SK-N-SH treated with all-trans-retinoic acid at 6 μM for 48 hours (cell line): ENCODE results near the gene ESM1.
"Not testable (repeated sequence)": the region's sequence is repeated elsewhere in the genome, so short reads cannot be mapped to it uniquely, and the experiment has no call there.

Experiments used
- ATAC-seq: fragments of 200-7000 bp; cut with Tn5 transposase; 3 replicates; pipeline ENCODE4 v1.9.1; 2020; ENCODE audit warnings: mild to moderate bottlenecking, moderate library complexity
- ARNTL ChIP-seq: fragments of 450-650 bp; formaldehyde crosslinking; IDR thresholded peaks from 2 replicates; pipeline ENCODE4 v1.5.0; 2020; ENCODE audit warnings: low read depth, mild to moderate bottlenecking, moderate library complexity, borderline replicate concordance
- BACH2 ChIP-seq: fragments of 250-450 bp; sonication (Bioruptor Pico); IDR thresholded peaks from 2 replicates; pipeline ENCODE4 v1.9.0; 2021; ENCODE audit warnings: mild to moderate bottlenecking, borderline replicate concordance
- CREB5 ChIP-seq: fragments of 250-450 bp; sonication (Bioruptor Pico); IDR thresholded peaks from 2 replicates; pipeline ENCODE4 v1.5.1; 2020; ENCODE audit warnings: low read depth, mild to moderate bottlenecking, moderate library complexity
- CSDC2 ChIP-seq: fragments of 250-450 bp; sonication (Bioruptor Pico); IDR thresholded peaks from 2 replicates; pipeline ENCODE4 v1.5.0; 2020; ENCODE audit warnings: mild to moderate bottlenecking, moderate library complexity
- ESRRG ChIP-seq: fragments of 250-450 bp; sonication (Bioruptor Pico); IDR thresholded peaks from 2 replicates; pipeline ENCODE4 v1.6.1; 2021; ENCODE audit warnings: mild to moderate bottlenecking
- OSR1 ChIP-seq: fragments of 250-450 bp; sonication (Bioruptor Pico); IDR thresholded peaks from 2 replicates; pipeline ENCODE4 v1.8.0; 2022; ENCODE audit warnings: moderate library complexity, mild to moderate bottlenecking, inconsistent platforms
- PATZ1 ChIP-seq: fragments of 250-450 bp; sonication (Bioruptor Pico); IDR thresholded peaks from 2 replicates; pipeline ENCODE4 v1.8.0; 2020; ENCODE audit warnings: mild to moderate bottlenecking, moderate library complexity, borderline replicate concordance
- POU6F1 ChIP-seq: fragments of 250-450 bp; sonication (Bioruptor Pico); IDR thresholded peaks from 2 replicates; pipeline ENCODE4 v1.8.0; 2021; ENCODE audit warnings: low read depth, mild to moderate bottlenecking, moderate library complexity, borderline replicate concordance
- PPARA ChIP-seq: fragments of 250-450 bp; sonication (Bioruptor Pico); IDR thresholded peaks from 2 replicates; pipeline ENCODE4 v1.5.0; 2020; ENCODE audit warnings: mild to moderate bottlenecking, borderline replicate concordance
- TOX ChIP-seq: fragments of 250-450 bp; sonication (Bioruptor Pico); IDR thresholded peaks from 2 replicates; pipeline ENCODE4 v1.8.0; 2021; ENCODE audit warnings: mild to moderate bottlenecking, moderate library complexity, borderline replicate concordance
- ZC3H10 ChIP-seq: fragments of 250-450 bp; sonication (Bioruptor Pico); IDR thresholded peaks from 2 replicates; pipeline ENCODE4 v1.5.1; 2021; ENCODE audit warnings: mild to moderate bottlenecking, moderate library complexity
- ZFP3 ChIP-seq: fragments of 250-450 bp; sonication (Bioruptor Pico); IDR thresholded peaks from 2 replicates; pipeline ENCODE4 v1.5.0; 2020; ENCODE audit warnings: mild to moderate bottlenecking, moderate library complexity
- ZFP30 ChIP-seq: fragments of 450-650 bp; formaldehyde crosslinking; IDR thresholded peaks from 2 replicates; pipeline ENCODE4 v1.5.0; 2022; ENCODE audit warnings: mild to moderate bottlenecking, moderate library complexity
- ZNF565 ChIP-seq: fragments of 450-650 bp; formaldehyde crosslinking; conservative IDR thresholded peaks from 2 replicates; pipeline ENCODE4 v1.5.0; 2020; ENCODE audit warnings: low read depth, mild to moderate bottlenecking, moderate library complexity
- ZNF70 ChIP-seq: fragments of 450-650 bp; formaldehyde crosslinking; IDR thresholded peaks from 2 replicates; pipeline ENCODE4 v1.5.0; 2020; ENCODE audit warnings: mild to moderate bottlenecking, moderate library complexity
- ZNF8 ChIP-seq: fragments of 450-650 bp; formaldehyde crosslinking; IDR thresholded peaks from 2 replicates; pipeline ENCODE4 v1.5.0; 2020; ENCODE audit warnings: mild to moderate bottlenecking, moderate library complexity
- TF ChIP-seq, protein P1 (sequence below): fragments of 250-450 bp; sonication (Bioruptor Pico); IDR thresholded peaks from 2 replicates; pipeline ENCODE4 v1.5.0; 2020; ENCODE audit warnings: mild to moderate bottlenecking, moderate library complexity
- TF ChIP-seq, protein P2 (sequence below): fragments of 250-450 bp; sonication (Bioruptor Pico); IDR thresholded peaks from 2 replicates; pipeline ENCODE4 v1.5.1; 2021; ENCODE audit warnings: mild to moderate bottlenecking, moderate library complexity

ESM1 gene

DNA sequence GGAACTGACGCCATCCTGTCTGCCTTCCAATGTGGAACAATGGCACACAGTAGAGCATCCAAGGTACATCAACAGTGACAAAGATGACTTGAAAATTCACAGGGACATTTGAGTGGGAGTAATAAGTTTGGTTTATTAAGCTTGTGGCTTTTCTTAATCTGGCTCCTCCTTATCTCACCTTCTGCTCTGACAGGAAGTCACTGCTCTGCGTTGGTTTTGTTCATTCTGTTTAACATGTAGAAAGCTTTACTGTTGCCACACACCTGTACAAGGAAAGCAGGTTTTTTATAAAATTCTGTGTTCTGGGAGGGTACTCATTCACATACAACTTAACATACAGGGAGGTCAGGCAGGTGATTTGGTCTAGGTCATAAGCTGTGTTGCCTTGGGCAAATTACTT lies 37.1 kb upstream of the ESM1 start (continued):
- TF ChIP-seq, protein P1, sequence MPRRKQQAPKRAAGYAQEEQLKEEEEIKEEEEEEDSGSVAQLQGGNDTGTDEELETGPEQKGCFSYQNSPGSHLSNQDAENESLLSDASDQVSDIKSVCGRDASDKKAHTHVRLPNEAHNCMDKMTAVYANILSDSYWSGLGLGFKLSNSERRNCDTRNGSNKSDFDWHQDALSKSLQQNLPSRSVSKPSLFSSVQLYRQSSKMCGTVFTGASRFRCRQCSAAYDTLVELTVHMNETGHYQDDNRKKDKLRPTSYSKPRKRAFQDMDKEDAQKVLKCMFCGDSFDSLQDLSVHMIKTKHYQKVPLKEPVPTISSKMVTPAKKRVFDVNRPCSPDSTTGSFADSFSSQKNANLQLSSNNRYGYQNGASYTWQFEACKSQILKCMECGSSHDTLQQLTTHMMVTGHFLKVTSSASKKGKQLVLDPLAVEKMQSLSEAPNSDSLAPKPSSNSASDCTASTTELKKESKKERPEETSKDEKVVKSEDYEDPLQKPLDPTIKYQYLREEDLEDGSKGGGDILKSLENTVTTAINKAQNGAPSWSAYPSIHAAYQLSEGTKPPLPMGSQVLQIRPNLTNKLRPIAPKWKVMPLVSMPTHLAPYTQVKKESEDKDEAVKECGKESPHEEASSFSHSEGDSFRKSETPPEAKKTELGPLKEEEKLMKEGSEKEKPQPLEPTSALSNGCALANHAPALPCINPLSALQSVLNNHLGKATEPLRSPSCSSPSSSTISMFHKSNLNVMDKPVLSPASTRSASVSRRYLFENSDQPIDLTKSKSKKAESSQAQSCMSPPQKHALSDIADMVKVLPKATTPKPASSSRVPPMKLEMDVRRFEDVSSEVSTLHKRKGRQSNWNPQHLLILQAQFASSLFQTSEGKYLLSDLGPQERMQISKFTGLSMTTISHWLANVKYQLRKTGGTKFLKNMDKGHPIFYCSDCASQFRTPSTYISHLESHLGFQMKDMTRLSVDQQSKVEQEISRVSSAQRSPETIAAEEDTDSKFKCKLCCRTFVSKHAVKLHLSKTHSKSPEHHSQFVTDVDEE, result no peak
- TF ChIP-seq ZNF565, result no peak

- TF ChIP-seq ZNF565 (no peak), CSDC2 (CRISPR knock-in tag) (no peak), OSR1 (no peak), TOX (no peak), CREB5 (no peak), PATZ1 (CRISPR knock-in tag) (no peak), POU6F1 (CRISPR knock-in tag) (no peak), ZC3H10 (CRISPR knock-in tag) (no peak)
- TF ChIP-seq, protein P2, sequence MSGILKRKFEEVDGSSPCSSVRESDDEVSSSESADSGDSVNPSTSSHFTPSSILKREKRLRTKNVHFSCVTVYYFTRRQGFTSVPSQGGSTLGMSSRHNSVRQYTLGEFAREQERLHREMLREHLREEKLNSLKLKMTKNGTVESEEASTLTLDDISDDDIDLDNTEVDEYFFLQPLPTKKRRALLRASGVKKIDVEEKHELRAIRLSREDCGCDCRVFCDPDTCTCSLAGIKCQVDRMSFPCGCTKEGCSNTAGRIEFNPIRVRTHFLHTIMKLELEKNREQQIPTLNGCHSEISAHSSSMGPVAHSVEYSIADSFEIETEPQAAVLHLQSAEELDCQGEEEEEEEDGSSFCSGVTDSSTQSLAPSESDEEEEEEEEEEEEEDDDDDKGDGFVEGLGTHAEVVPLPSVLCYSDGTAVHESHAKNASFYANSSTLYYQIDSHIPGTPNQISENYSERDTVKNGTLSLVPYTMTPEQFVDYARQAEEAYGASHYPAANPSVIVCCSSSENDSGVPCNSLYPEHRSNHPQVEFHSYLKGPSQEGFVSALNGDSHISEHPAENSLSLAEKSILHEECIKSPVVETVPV, result no peak
- no peak for ATAC-seq
Measured at GRCh38 chr5:55021821-55022220, 36.4 kb upstream of the ESM1 start.

DNA sequence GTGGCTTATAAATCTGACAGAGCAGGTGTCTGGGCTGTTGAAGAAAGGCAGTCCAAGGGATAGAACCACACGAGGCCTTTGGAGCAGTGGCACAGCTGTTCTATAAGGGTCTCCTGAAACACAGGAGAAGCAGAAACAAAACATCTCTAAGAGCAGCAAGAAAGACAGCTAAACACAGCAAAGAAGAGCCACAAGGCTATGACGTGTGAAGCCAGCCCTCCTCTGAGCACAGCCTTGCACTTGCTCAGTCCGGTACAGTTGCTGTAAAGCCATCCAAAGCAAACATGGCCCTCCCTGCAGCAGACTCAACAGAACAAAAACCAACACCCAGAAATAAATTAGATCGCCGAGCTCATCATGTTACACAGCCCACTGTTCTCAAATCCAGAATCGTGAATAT lies 36.0 kb upstream of the ESM1 start:
- TF ChIP-seq POU6F1 (CRISPR knock-in tag), result no peak
- TF ChIP-seq ESRRG, result no peak
- no peak for TF ChIP-seq PPARA (CRISPR knock-in tag)
- TF ChIP-seq OSR1, result no peak
- TF ChIP-seq ZFP3 (CRISPR knock-in tag), result no peak
- TF ChIP-seq BACH2, result no peak
- TF ChIP-seq ZFP30 (CRISPR knock-in tag), result no peak
- TF ChIP-seq PATZ1 (CRISPR knock-in tag), result no peak
- no peak for TF ChIP-seq ZNF8 (CRISPR knock-in tag)
- TF ChIP-seq ARNTL (CRISPR knock-in tag), result no peak
- no peak for TF ChIP-seq ZNF70 (CRISPR knock-in tag)
- TF ChIP-seq, protein P2, result no peak
- no peak for ATAC-seq

GRCh38 chr5:55010149-55010548 lies 24.8 kb upstream of the ESM1 start:
- not testable (repeated sequence) for ATAC-seq
